Upper lobe of left lung (tissue), 6 donors: ENCODE measurements around the gene GALNT10. TPM values are rescaled to one million over a fixed set of nuclear protein-coding genes. Genes with fewer than 3 reads are reported as not detected.

Experiments
- ATAC-seq, 2 donors: fragments of 200-7000 bp; cut with Tn5 transposase; one replicate each; pipeline ENCODE4 v1.9.1; 2022; ENCODE audit warnings: mild to moderate bottlenecking in 2 of 2, moderate library complexity in 2 of 2; ENCODE audit not compliant: low FRiP score in 2 of 2
- DNase-seq, 2 donors: peaks; one replicate each; pipeline ENCODE4 v3.0.0-alpha.2; 2019 to 2020
- H3K27ac ChIP-seq, 4 donors: fragments of 200-600 bp; sonication (generic); one replicate each; pipeline ENCODE4 v1.5.1; 2016 to 2019
- H3K27me3 ChIP-seq, 4 donors: fragments of 200-600 bp; sonication (generic); one replicate each; pipeline ENCODE4 v1.5.1; 2017 to 2019
- H3K36me3 ChIP-seq, 4 donors: fragments of 200-600 bp; sonication (generic); one replicate each; pipeline ENCODE4 v1.5.1; 2016 to 2019
- H3K4me1 ChIP-seq, 4 donors: fragments of 200-600 bp; sonication (generic); one replicate each; pipeline ENCODE4 v1.5.1; 2018 to 2019
- H3K4me3 ChIP-seq, 4 donors: fragments of 200-600 bp; sonication (generic); one replicate each; pipeline ENCODE4 v1.5.1; 2017 to 2019; ENCODE audit warnings: mild to moderate bottlenecking in 2 of 4, moderate library complexity in 1 of 4
- H3K9me3 ChIP-seq, 4 donors: fragments of 200-600 bp; sonication (generic); one replicate each; pipeline ENCODE4 v1.5.1; 2018 to 2019
- CTCF ChIP-seq, 6 experiments: fragments of 450-650 bp in 4 of 6; fragments of 200-600 bp in 2 of 6; sonication (generic) in 2 of 6; IDR thresholded peaks; one replicate each; pipeline ENCODE4 v1.5.1; 2016 to 2019; ENCODE audit warnings: antibody characterized with exemption in 6 of 6
- EP300 ChIP-seq, 4 donors: sonication (generic); formaldehyde crosslinking; IDR thresholded peaks; one replicate each; pipeline ENCODE4 v1.5.1; 2017; ENCODE audit warnings: antibody characterized with exemption in 4 of 4, control low read depth in 2 of 4
- POLR2A ChIP-seq, 4 donors: fragments of 450-650 bp; IDR thresholded peaks; one replicate each; pipeline ENCODE4 v1.5.1; 2016 to 2017; ENCODE audit warnings: antibody characterized with exemption in 4 of 4, mild to moderate bottlenecking in 2 of 4
- POLR2AphosphoS5 ChIP-seq, 2 donors: sonication (generic); formaldehyde crosslinking; IDR thresholded peaks; one replicate each; pipeline ENCODE4 v1.5.1; 2017; ENCODE audit warnings: antibody characterized with exemption in 2 of 2
- WGBS, 2 donors: methylation state at CpG; one replicate each; pipeline ENCODE4 v1.1.5; 2017 to 2018; 5-methylcytosine and 5-hydroxymethylcytosine counted together
- total RNA-seq, 6 donors: library from RNA; depleted of rRNA in 4 of 6; stranded (reverse); fragments of >200 nt in 4 of 6; gene quantifications; one replicate each; pipeline versions ENCODE4 v1.1.0 to v1.2.1, GENCODE V29; 2016 to 2021
- donor health status: DM: no; HTN: no; CAD: no; lungs with moderate emphysema.
- donor health status: DM: no; HTN: yes; CAD: no; lungs with severe emphysema.

The GALNT10 gene
- total RNA-seq, 6 donors from 2014 or later = 38.6 to 118 (median 66.4) TPM

GRCh38 chr5:154278186-154278585 lies 87.7 kb downstream of the GALNT10 start:
- Histone ChIP-seq H3K9me3 (no peaks in the 10 kb centered on the region), H3K27ac (no peak overlapping the region), H3K4me3 (no peak overlapping the region), H3K36me3 (no peaks in the 10 kb centered on the region), H3K27me3 (no peaks in the 10 kb centered on the region), H3K4me1 (peaks cover 1 to 6% (median 5%) of the 10 kb centered on the region in 4 donors)
- TF ChIP-seq CTCF (IDR thresholded peaks at IDR 0.05) = no peak
- no peak for TF ChIP-seq POLR2AphosphoS5 (IDR thresholded peaks at IDR 0.05)
- TF ChIP-seq POLR2A (IDR thresholded peaks at IDR 0.05) = no peak
- no peak for TF ChIP-seq EP300 (IDR thresholded peaks at IDR 0.05)
- DNase-seq = no peak
- no peak for ATAC-seq

DNA sequence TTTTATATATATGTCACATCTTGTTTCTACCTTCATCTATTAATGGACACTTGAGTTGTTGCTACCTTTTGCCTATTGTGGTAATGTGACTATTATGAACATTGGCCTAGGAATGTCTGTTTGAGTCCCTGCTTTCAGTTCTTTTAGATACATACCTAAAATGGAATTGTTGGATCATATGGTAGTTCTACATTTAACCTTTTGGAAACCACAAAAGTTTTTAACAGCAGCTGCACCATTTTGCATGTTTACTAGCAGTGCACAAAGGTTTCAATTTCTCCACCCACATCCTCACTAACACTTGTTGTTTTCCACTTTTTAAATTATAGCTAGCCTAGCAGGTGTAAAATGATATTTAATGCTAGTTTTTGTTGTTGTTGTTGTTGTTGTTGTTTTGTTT lies 88.4 kb downstream of the GALNT10 start:
- ATAC-seq (no peak), DNase-seq (no peak)
- no peaks in the 10 kb centered on the region for H3K9me3 ChIP-seq
- no peak overlapping the region for H3K4me3 ChIP-seq
- H3K27ac ChIP-seq = no peak overlapping the region
- H3K4me1 ChIP-seq = peaks cover 0 to 4% (median 0%) of the 10 kb centered on the region in 4 donors
- no peaks in the 10 kb centered on the region for H3K36me3 ChIP-seq
- TF ChIP-seq EP300 (IDR thresholded peaks at IDR 0.05) = no peak
- no peak for TF ChIP-seq POLR2AphosphoS5 (IDR thresholded peaks at IDR 0.05)
- no peak for TF ChIP-seq CTCF (IDR thresholded peaks at IDR 0.05)
- TF ChIP-seq POLR2A (IDR thresholded peaks at IDR 0.05) = no peak
- no peaks in the 10 kb centered on the region for H3K27me3 ChIP-seq

GRCh38 chr5:154284433-154284832 lies 93.9 kb downstream of the GALNT10 start:
- no peak overlapping the region for H3K4me3 ChIP-seq
- H3K27me3 ChIP-seq = no peaks in the 10 kb centered on the region
- no peaks in the 10 kb centered on the region for H3K9me3 ChIP-seq
- no peak for TF ChIP-seq POLR2AphosphoS5 (IDR thresholded peaks at IDR 0.05)
- no peak for TF ChIP-seq EP300 (IDR thresholded peaks at IDR 0.05)
- TF ChIP-seq POLR2A (IDR thresholded peaks at IDR 0.05) = no peak
- TF ChIP-seq CTCF (IDR thresholded peaks at IDR 0.05) = no peak
- 76 to 77% methylated on average over 2 of the region's 2 CpGs for WGBS, 2 donors
- H3K4me1 ChIP-seq = peaks cover 20 to 40% (median 27%) of the 10 kb centered on the region in 4 donors
- ATAC-seq (no peak), DNase-seq (no peak)
- H3K27ac ChIP-seq = no peak overlapping the region
- H3K36me3 ChIP-seq = no peaks in the 10 kb centered on the region

DNA sequence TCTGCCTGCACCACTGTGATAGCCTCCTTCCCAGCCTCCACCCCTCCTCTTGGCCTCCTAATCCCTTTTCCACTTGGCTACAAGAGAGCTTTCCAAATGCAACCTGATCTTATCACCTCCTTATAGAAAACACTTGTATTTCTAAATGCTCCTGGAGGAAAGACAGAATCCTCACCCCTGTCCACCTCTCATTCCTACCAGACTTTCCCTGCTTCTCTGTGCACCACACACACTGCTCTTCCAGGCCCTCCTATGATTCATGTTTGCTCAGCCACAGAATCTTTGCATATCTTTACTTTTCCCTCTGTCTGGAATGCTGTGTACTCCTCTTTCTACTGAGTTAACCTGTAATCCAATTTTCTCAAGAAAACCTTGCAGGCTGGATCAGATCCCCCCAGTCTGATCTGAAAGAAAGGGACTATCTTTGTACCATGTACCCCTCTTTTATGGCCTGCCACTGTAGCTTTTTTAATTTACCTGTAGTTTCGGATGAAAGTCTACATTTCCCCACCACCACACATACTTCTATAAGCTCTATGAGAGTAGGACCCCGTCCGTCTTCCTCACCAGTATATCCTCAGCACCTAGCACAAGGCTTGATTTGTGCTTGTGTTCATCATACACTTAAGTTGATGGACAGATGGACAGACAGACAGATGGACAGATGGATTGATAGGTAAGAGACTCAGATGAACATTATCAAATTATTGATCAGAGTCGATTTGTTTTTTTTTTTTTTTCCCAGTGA lies 95.3 kb downstream of the GALNT10 start:
- DNase-seq (no peak), ATAC-seq (no peak)
- WGBS, 2 donors = 69 to 81% methylated on average over 4 of the region's 4 CpGs
- peaks cover 20 to 40% (median 30%) of the 10 kb centered on the region in 4 donors for H3K4me1 ChIP-seq
- TF ChIP-seq POLR2AphosphoS5 (IDR thresholded peaks at IDR 0.05) = no peak
- no peak for TF ChIP-seq EP300 (IDR thresholded peaks at IDR 0.05)
- no peak for TF ChIP-seq POLR2A (IDR thresholded peaks at IDR 0.05)
- TF ChIP-seq CTCF (IDR thresholded peaks at IDR 0.05) = no peak
- no peaks in the 10 kb centered on the region for H3K36me3 ChIP-seq
- no peak overlapping the region for H3K4me3 ChIP-seq
- H3K9me3 ChIP-seq = no peaks in the 10 kb centered on the region
- H3K27me3 ChIP-seq = no peaks in the 10 kb centered on the region
- H3K27ac ChIP-seq = peak overlapping the region in 2 of 4 donors; percentile 36 to 52

- Histone ChIP-seq H3K9me3 (no peaks in the 10 kb centered on the region), H3K27me3 (no peaks in the 10 kb centered on the region), H3K4me1 (peaks cover 20 to 41% (median 32%) of the 10 kb centered on the region in 4 donors), H3K36me3 (no peaks in the 10 kb centered on the region), H3K4me3 (no peak overlapping the region), H3K27ac (peak overlapping the region in 3 of 4 donors; percentile 36 to 66 (median 52))
- WGBS, 2 donors = 66 to 87% methylated on average over 3 of the region's 3 CpGs
- ATAC-seq = no peak
- DNase-seq = no peak
- no peak for TF ChIP-seq POLR2AphosphoS5 (IDR thresholded peaks at IDR 0.05)
- TF ChIP-seq POLR2A (IDR thresholded peaks at IDR 0.05) = no peak
- TF ChIP-seq CTCF (IDR thresholded peaks at IDR 0.05) = no peak
Observed at GRCh38 chr5:154286557-154286956, 96.0 kb downstream of the GALNT10 start.
